Testis (tissue), 5 donors: ENCODE data around the gene ALOX5AP. TPM values are rescaled to one million over a fixed set of nuclear protein-coding genes. Genes with fewer than 3 reads are reported as not detected.

Experiments used
- DNase-seq: peaks from one replicate; pipeline ENCODE4 v3.0.0-alpha.2; 2019
- H3K27ac ChIP-seq, 2 donors: fragments of 200-600 bp; sonication (generic); one replicate each; pipeline ENCODE4 v1.5.1; 2019
- H3K27me3 ChIP-seq: fragments of 200-600 bp; sonication (generic); one replicate; pipeline ENCODE4 v1.5.1; 2019
- H3K36me3 ChIP-seq: fragments of 200-600 bp; sonication (generic); one replicate; pipeline ENCODE4 v1.5.1; 2017; ENCODE audit warnings: low read depth; ENCODE audit errors: missing control alignments
- H3K4me1 ChIP-seq: fragments of 200-600 bp; sonication (generic); one replicate; pipeline ENCODE4 v1.5.1; 2019
- H3K4me3 ChIP-seq, 2 donors: fragments of 200-600 bp; sonication (generic); one replicate each; pipeline ENCODE4 v1.5.1; 2017 to 2019
- H3K9me3 ChIP-seq: fragments of 200-600 bp; sonication (generic); one replicate; pipeline ENCODE4 v1.5.1; 2017
- POLR2A ChIP-seq: fragments of 450-650 bp; IDR thresholded peaks from one replicate; pipeline ENCODE4 v1.6.1; 2017; ENCODE audit warnings: antibody characterized with exemption, mild to moderate bottlenecking, moderate library complexity
- WGBS, 2 donors: methylation state at CpG; one replicate each; pipeline ENCODE4 v1.1.5; 2018; 5-methylcytosine and 5-hydroxymethylcytosine counted together
- intact Hi-C: fragments of 100-400 bp; cut with DNase I; formaldehyde crosslinking; loops from one replicate; pipeline ENCODE4 v1.15.1; 2023; ENCODE audit warnings: low total_unique reads
- long read RNA-seq, 2 donors: transcript quantifications; one replicate each; lab custom pipeline, GENCODE V29; 2026
- polyA plus RNA-seq: library from polyadenylated mRNA; stranded (reverse); fragments of 350-450 nt; fragmentation: Illumina TruSeq; extraction: RNeasy Lipid Tissue Mini Kit (QIAGEN cat#74804); gene quantifications from one replicate; pipeline ENCODE4 v1.2.3, GENCODE V29; 2014; ENCODE audit warnings: low read depth, low replicate concordance; ENCODE audit not compliant: insufficient read depth
- total RNA-seq, 2 donors: library from RNA; depleted of rRNA; stranded (reverse); fragments of >200 nt; gene quantifications; one replicate each; pipeline ENCODE4 v1.2.3, GENCODE V29; 2016
- TF ChIP-seq, protein P1 (sequence below), 3 experiments: fragments of 450-650 bp in 2 of 3; fragments of 200-600 bp in 1 of 3; sonication (generic) in 1 of 3; IDR thresholded peaks; one replicate each; pipeline ENCODE4 v1.5.1; 2016 to 2019; ENCODE audit warnings: antibody characterized with exemption in 3 of 3, mild to moderate bottlenecking in 2 of 3, moderate library complexity in 1 of 3

Gene ALOX5AP
- total RNA-seq (1 to 10 TPM; 2.5 to 7.3 TPM), polyA plus RNA-seq (13.4 TPM)
- long read RNA-seq, donor 1, partial matches to known transcripts: 0 of 1 reads
- long read RNA-seq, donor 1, other reads (novel, unspliced or antisense): 0 of 1 reads
- long read RNA-seq, donor 2: 0 reads

DNA sequence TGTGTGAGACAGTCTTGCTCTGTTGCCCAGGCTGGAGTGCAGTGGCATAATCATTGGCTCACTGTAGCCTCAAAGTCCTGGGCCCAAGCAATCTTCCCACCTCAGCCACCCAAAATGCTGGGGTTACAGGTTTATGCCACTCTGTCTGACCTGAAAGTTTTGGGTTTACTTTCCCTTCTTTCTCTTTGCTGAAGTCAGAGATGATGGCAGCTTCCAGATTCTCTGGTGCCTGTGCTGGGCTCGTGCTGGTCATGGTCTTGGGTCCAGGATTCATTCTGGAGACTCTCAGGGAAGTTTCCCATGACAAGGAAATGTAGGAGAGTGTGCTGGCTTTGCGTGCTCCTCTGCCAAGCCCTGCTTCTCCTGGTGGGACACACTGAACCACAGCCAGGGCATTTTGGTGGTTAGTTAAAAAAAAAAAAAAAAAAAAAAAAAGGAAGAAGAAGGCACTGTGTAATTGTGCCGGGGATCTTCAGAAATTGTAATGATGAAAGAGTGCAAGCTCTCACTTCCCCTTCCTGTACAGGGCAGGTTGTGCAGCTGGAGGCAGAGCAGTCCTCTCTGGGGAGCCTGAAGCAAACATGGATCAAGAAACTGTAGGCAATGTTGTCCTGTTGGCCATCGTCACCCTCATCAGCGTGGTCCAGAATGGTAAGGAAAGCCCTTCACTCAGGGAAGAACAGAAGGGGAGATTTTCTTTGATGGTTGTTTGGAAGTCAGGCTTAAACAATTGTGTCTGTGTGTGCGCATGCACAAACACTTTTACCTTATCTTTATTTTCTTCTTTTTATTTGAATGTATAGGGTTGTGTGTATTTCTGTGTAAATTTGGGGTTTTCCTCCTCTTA is at the start of gene ALOX5AP:
ALOX5AP (plus strand) TSS at position 519 of the 847 bp plus-strand sequence; CDS start at position 582, 63 bp downstream.
- Histone ChIP-seq H3K36me3 (no peaks in the 10 kb centered on the region), H3K4me3 (no peak within 1 kb of the TSS), H3K27me3 (no peaks in the 10 kb centered on the region), H3K27ac (no peak within 1 kb of the TSS), H3K9me3 (no peaks in the 10 kb centered on the region), H3K4me1 (peaks cover 4% of the 10 kb centered on the region)
- 87 to 89% methylated on average over 6 of the region's 6 CpGs for WGBS, 2 donors
- DNase-seq: no peak
- TF ChIP-seq POLR2A: no peak
- TF ChIP-seq, protein P1, sequence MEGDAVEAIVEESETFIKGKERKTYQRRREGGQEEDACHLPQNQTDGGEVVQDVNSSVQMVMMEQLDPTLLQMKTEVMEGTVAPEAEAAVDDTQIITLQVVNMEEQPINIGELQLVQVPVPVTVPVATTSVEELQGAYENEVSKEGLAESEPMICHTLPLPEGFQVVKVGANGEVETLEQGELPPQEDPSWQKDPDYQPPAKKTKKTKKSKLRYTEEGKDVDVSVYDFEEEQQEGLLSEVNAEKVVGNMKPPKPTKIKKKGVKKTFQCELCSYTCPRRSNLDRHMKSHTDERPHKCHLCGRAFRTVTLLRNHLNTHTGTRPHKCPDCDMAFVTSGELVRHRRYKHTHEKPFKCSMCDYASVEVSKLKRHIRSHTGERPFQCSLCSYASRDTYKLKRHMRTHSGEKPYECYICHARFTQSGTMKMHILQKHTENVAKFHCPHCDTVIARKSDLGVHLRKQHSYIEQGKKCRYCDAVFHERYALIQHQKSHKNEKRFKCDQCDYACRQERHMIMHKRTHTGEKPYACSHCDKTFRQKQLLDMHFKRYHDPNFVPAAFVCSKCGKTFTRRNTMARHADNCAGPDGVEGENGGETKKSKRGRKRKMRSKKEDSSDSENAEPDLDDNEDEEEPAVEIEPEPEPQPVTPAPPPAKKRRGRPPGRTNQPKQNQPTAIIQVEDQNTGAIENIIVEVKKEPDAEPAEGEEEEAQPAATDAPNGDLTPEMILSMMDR (IDR thresholded peaks at IDR 0.05): no peak
- intact Hi-C loops: no loop called here

DNA sequence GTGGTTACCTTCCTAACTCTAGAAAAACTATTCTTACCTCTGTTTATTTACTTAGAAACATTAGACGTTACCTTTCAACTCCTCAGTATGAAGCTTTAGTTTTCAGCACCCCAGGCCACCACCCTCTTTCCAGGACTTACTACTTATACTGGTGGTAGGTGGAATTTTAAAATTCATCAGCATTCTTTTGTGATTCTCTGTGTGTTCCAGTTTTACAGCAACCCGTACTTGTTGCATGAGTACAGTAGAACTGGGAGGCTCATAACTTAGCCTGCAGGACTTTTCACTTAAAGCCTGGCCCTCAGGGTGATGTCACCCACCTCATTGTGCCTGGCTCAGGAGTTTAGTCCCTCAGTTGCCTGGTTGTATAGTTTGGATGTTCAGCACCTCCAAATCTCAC is 49.4 kb upstream of the ALOX5AP start:
- DNase-seq: no peak
- Histone ChIP-seq H3K4me1 (peaks cover 4% of the 10 kb centered on the region), H3K4me3 (no peak overlapping the region), H3K36me3 (no peaks in the 10 kb centered on the region), H3K9me3 (no peaks in the 10 kb centered on the region), H3K27me3 (no peaks in the 10 kb centered on the region), H3K27ac (no peak overlapping the region)
- TF ChIP-seq, protein P1 (IDR thresholded peaks at IDR 0.05): no peak
- TF ChIP-seq POLR2A: no peak
- 89 to 97% methylated on average over 2 of the region's 2 CpGs for WGBS, 2 donors
- intact Hi-C loops: no loop called here

DNA sequence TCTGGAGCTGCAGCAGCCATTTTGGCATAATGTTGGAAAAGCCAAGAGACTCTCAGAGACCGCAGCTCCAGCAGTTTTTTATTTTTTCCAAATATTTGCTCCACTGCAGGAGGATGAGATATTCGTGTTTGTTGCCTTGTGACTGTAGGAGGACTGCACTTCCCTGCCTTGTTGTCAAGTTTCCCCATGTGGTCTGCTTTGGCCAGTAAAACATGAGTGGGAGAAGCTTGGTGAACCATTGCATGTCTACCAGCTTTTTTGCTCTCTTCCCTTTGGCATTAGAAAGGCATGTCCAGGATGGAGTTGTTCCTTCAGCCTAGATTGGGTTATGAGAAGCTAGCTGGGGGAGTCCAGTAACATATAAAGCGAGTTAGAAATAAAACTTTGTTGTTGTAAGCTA is 47.7 kb upstream of the ALOX5AP start:
- Histone ChIP-seq H3K27me3 (no peaks in the 10 kb centered on the region), H3K4me3 (no peak overlapping the region), H3K4me1 (peaks cover 4% of the 10 kb centered on the region), H3K9me3 (no peaks in the 10 kb centered on the region), H3K27ac (no peak overlapping the region), H3K36me3 (no peaks in the 10 kb centered on the region)
- no peak for TF ChIP-seq POLR2A
- TF ChIP-seq, protein P1 (IDR thresholded peaks at IDR 0.05): no peak
- no peak for DNase-seq
- WGBS, 2 donors: 89 to 91% methylated on average over 3 of the region's 3 CpGs
- intact Hi-C loops: no loop called here

DNA sequence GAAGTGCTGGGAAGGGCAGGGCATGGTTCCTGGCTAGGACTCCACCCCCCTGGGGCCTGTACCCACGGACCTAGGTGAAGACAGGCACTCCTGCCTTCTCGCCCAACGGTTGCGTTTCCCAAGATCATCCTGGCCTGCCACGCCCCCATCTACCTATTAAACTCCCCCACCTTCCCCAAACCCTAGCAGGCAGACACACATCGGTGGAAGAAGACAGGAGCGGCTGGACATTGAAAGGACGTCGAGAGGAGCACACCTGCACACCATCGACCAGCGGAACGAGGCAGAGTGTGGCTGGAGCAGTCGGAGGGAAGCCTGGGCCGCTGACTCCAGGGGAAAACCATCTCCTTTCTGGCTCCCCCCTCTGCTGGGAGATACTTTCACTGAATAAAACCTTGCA is 45.6 kb upstream of the ALOX5AP start:
- DNase-seq: no peak
- intact Hi-C loops: no loop called here

More for the DNA sequence above, 45.6 kb upstream of the ALOX5AP start:
- no peaks in the 10 kb centered on the region for H3K27me3 ChIP-seq
- H3K9me3 ChIP-seq: no peaks in the 10 kb centered on the region
- TF ChIP-seq, protein P1 (IDR thresholded peaks at IDR 0.05): no peak
- TF ChIP-seq POLR2A: no peak
- H3K4me3 ChIP-seq: peak overlapping the region in 1 of 2 donors; percentile 29
- 72 to 73% methylated on average over 7 to 14 of the region's 14 CpGs for whole genome bisulfite sequencing, 2 donors
- peak overlapping the region in 1 of 2 donors; percentile 42 for H3K27ac ChIP-seq
- peaks cover 4% of the 10 kb centered on the region for H3K4me1 ChIP-seq
- no peaks in the 10 kb centered on the region for H3K36me3 ChIP-seq
